HG02852 (cell line): ENCODE data around the gene ZNF816.
"Not testable (repeated sequence)": the region's sequence is repeated elsewhere in the genome, so short reads cannot be mapped to it uniquely, and the experiment has no call there.

Experiments used
- ATAC-seq: cut with Tn5 transposase; IDR thresholded peaks from one replicate; pipeline ENCODE4 v1.9.1; 2021; ENCODE audit warnings: mild to moderate bottlenecking, moderate library complexity; ENCODE audit not compliant: unreplicated experiment

ZNF816 gene

DNA sequence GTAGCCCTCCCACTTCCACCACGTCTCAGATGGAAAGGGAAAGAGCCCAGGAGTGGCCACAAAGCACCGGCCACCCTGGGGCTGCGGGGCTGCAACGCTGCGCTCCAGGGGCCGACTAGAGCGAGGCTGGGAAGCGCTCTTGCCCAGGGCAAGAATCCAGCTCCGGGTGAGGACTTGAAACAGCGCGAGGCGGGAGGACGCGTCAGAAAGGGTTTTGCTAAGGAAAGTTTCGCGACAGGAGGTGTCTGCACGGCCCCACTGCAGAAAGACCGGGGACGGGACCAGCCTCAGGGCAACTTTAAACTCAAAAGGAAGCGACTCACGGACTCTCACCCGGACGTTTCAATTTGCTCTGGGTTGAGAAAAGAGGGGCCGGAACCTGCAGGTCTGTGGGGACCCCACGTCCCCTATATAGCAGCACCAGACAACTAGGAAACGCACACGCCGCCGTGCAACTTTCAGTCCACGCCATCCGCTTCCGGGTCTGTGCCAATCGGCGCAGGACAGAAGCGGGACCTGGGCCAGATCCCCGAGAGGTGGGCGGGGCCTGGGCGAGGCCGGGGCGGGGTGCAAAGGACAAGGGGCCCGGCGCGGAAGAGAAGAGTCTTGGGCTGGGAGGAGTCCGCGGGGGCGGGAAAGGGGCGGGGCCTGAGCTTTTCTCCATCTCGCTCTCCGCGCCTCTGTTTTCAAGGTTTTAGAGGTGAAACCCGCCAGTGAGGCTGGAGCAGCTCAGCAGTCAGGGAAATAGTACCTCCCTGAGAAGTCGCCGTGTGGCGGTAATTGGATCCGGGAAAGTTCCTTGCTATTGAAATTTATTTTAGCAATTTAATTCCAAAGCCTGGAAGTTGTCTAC lies at the start of gene ZNF816:
Gene ZNF816 (minus strand): TSS at position 488 of the 853 bp plus-strand sequence. CDS start 6,792 bp downstream, outside the sequence.
- peak; percentile 96 for ATAC-seq

DNA sequence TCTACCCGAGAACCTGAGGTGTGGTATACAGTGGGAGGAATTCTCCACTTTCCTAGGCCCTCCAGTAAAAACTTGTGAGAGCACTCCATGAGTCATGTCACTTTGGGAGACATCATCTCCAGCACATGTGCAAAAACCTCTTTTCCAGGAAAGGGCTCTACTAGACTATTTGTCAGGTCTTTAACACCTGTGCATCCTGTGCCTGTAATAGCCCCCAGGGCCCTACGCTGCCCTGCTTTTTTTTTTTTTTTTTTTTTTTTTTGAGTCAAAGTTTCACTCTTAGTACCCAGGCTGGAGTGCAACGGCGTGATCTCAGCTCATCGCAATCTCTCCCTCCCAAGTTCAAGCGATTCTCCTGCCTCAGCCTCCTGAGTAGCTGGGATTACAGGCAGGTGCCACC lies 49.3 kb upstream of the ZNF816 start:
- no peak for ATAC-seq

DNA sequence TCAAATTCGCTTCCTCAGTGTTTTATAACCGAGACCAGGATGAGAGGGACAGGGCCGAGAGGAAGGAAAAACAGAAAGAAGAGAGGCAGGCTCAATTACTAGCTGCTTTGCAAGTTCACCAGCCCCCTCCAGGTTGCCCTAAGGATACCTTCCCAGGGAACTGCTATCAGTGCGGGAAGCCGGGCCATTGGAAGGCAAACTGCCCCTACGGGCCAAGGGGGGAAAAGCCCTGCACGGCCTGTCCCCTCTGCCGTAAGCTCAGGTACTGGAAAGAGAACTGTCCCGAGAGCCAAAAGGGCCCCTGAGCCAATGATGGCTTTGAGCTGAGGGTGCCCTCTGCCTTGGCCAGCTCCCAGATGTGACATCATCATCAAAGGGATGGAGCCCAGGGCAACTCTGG lies 47.8 kb upstream of the ZNF816 start:
- ATAC-seq: no peak

DNA sequence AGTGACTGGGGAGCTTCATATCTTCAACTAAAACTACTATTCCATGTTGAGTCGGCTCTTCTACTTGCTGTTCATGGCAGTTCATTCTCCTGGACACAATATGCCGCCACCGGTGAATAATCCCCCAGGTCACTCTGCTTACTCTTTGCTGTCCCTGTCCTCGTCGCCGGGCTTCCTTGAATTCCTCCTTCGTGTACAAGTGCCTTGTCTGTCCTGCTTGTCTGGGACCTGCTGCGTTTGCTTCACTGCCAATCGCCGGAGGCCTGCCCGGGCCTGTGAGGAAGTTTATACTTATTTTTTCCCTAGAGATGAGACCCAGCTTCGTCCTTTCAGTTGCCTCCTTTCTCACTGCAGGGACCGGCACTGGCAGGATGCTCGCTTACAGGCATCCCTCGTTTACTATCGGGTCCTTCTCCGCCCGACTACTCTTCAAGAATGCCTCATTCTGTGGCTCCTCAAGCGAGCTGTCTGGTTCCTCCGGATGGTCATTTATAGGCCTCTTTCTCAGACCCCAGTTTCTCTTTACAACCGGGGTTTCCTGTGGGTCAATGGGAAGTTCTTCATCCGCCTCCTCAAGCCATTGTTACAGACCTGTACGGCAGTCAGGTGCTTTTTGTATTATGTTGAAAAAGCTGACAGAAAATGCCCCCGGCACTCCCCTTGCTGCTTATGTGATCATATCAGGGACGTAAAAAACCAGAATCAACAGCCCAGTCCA lies 45.5 kb upstream of the ZNF816 start:
- no peak for ATAC-seq

DNA sequence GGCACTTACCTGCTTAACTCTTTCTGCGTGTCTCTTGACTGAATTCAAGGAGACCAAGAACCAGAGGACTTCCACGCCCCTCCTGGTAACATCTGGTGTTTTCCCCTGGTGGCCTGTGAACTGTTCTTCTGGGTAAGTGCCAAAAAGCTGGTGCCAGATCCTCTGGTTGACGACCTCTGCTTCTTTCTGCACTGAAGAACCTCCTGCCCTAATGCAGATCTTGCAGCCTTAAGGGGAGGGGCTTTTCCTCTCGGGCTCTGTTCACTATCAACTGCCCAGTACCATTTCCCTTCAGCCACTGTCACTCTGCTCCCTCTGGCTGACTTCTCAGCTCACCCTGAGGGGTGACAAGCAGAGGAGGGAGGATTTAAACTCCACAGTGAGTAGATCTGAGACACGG lies 44.9 kb upstream of the ZNF816 start:
- ATAC-seq: no peak

DNA sequence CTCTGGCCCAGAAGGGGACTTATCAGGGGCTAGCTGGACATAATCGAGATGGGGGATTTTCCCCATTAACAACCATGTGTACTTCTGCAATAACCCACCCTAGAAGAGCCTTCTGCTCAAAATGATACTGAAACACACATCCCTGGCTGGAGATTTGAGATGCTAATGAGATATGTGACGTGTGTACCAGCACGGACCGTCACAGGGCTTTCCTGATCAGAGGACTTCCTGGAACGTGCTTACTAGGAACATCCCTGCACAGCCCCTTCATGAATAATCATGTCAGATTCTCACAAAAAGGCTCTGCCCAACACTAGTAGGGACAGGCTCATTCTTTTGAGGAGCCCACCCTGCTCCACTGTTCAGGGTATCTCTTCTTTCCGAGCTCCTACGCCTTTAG lies 44.5 kb upstream of the ZNF816 start:
- no peak for ATAC-seq

DNA sequence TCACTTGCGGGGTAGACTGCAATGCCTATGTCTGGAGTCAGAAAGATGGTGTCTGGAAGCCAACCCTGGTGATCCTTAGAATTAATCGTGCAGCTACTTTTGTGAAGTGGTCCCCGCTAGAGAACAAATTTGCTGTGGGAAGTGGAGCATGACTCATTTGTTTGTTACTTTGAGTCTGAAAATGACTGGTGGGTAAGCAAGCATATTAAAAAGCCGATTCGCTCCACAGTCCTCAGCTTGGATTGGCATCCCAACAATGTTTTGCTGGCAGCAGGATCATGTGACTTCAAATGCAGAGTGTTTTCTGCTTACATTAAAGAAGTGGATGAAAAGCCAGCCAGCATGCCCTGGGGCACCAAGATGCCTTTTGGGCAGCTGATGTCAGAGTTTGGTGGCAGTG lies 41.6 kb upstream of the ZNF816 start:
- ATAC-seq: no peak

DNA sequence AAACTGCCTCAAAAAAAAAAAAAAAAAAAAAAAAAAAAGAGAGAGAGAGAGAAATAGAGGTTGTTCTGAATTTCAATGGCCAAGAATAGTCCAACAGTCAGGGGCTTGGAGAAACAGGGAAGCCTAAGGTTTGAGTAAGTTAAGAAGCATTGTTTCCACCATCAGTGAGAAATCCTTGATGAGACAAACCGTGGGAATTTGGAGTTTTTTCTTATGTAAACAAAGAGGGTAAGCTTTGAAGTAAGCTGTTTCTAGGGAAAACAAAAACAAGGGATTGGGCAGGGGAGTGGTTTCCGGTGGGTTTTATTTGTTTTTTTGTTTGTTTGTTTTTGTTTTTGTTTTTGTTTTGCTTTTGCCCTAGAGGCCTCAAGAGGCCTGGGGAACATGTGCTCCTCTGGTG lies 39.8 kb upstream of the ZNF816 start:
- ATAC-seq: no peak

DNA sequence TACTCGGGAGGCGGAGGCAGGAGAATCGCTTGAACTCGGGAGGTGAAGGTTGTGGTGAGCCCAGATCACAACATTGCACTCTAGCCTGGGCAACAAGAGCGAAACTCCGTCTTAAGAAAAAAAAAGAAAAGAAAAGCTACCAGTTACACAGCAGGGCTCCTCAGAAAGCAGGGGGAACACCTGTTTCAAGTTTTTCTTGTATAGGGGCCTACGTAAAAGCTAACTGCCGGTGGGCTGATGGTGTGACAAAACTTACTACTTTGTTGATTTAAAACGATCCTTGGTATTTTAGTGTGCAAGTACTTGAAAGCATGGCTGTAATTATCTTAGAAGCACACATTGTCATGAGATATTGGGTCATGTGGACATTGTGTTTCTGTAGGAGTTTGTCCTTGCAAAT lies 35.3 kb upstream of the ZNF816 start:
- no peak for ATAC-seq

DNA sequence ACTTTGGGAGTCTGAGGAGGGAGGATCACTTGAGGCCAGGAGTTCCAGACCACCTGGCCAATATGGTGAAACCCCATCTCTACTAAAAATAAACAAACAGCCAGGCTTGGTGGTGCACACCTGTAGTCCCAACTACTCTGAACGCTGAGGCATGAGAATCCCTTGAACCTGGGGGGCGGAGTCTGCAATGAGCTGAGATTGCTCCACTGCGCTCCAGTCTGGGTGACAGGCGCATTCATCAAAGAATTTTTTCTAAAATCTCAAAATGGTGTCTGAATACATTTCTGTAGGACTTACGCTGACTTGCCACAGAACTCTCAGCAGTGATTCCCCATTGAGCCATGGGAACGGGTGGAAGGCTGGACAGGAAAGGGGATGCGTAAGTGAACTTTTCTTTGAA lies 33.0 kb upstream of the ZNF816 start:
- no peak for ATAC-seq

DNA sequence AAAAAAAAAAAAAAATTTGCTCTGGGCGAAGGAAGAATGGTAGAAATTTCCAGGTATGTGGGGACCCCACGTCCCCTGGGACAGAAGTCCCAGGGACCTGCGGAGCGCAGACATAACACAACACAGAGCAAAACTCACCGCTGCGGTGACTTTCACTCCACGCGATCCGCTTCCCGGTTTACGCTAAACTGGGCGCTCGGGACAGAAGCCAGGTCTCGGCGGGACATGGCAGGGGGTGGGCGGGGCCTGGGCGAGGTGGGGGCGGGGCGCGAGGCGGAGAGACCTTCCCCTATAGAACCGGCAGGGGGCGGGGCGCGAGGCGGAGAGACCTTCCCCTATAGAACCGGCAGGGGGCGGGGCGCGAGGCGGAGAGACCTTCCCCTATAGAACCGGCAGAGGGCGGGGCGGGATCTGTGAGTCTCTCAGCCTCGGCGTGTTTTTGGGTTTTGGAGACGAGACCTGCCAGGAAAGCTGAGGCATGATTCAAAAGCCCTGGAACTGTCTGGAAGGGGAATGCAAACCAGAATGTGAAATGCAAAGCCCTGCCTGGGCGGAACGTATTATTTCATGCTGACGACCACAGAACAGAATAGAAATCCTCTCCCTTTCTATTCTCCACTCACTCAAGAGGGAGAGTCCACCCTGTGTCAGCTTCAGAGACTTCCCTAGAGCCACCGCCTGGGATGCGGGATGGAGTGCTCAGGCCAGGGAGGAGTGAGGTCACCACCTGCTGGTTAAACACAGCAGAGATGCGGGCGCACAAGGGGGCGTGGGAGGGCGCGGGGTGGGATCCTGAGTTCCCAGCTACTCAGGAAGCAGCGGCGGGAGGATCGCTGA lies 30.9 kb upstream of the ZNF816 start:
- no peak for ATAC-seq

DNA sequence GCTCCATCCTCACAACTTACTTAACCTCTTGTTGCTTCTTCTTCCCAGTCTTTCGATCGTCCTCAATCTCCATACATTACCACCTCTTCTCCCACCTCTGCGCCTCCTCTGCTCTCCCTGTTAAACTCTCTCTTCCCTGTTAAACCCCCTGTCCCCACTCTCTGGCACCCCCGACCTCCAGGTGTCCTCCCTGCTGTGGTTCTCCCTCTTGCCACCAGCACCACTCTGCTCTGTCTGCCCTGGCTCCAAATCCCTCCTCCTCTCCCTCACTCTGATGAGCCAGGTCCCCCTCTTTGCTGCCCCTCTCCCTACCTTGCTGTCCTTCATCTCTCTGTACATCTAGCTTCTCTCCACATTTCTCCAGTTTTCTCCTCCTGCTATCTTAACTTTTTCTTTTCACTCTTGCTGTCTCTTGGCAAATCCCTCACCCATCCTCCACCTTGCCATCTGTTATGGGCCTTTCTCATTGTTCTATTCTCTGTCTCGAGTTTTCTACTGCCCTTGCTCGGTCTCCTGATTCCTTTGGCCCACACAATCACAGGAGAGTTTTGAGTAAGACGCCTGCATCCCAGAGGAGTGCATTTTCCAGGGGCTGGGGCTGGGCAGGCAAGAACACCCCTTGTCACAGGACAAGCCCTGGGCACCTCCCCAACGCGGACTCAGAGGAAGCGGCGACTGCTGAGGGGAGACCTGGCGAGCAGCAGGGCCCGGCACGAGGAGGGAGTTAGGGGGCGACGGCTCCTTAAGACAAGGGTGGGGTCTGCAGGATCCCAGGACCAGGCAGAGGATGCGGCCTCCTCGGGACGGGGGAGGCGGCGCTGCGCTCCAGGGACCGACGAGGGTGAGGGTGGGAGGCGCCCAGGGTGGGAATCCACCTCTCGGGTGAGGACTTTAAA lies 29.7 kb upstream of the ZNF816 start:
- no peak for ATAC-seq

DNA sequence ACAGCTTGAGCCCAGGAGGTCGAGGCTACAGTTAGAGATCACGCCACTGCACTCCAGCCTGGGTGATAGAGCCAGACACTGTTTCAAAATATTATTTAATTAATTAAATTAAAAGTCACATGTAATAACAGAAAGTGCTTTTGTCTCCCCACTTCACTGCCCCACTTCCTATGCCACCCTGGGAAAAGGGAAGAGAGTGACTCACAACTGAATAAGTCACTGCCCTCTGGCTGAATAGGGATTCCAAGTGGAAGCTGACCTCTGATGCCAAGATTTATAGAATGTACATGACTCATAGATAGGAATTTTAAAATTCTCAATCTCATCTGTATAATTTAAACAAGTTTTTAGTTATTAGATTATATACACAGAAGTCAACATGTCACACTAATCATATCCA lies 28.8 kb upstream of the ZNF816 start:
- no peak for ATAC-seq

DNA sequence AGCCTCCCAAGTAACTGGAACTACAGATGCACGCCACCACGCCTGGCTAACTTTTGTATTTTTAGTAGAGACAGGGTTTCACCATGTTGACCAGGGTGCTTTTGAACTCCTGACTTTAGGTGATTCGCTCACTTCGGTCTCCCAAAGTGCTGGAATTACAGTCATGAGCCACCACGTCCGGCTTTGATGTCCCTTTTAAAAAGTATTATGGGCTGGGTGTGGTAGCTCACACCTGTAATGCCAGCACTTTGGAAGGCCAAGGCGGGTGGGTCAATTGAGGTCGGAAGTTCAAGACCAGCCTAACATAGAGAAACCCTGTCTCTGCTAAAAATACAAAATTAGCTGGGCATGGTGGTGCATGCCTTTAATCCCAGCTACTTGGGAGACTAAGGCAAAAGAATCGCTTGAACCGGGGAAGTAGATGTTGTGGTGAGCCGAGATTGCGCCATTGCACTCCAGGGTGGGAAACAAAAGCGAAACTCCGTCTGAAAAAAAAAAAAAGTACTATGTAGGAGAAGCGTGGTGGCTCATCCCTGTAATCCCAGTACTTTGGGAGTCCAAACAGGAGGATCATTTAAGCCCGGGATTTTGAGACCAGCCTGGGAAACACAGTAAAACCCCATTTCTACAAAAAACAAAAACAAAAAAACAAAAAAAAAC lies 28.2 kb upstream of the ZNF816 start:
- ATAC-seq: no peak

DNA sequence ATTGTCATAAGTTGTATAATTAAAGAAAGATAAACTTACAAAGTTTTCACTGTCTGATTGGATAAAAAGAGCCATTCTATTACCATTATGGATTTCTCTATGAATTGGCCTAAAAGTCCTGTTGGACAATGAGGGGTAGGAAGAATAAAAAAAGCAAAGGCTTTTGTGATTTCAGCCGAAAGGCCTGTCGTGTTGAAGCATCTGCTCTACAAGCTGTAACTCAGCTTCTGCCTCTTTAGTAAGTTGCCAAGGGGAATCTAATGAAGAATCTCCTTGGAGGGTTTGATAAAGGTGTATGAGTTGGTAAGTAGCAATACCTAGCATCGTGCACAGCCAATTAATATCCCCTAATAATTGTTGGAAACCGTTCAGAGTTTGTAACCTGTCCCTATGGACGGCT lies 25.8 kb upstream of the ZNF816 start:
- no peak for ATAC-seq

DNA sequence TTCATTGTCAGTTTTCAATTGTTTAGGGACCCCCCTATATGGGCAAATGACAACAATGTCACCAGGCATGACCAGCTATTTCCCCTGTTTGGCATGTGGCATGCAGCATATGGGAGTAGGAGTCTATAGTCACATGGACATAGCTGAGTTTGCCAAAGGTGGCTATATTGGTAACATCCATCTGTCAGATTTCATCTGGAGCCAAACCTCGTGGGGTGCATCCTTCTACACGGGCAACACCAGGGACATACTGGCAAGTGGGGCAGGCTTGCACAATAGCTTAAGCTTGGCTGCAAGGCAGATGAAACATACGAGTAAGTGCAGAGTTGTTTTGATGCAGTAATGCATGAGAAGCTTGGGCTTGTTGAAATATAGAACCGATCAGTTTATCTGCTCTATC lies 24.5 kb upstream of the ZNF816 start:
- ATAC-seq: no peak

DNA sequence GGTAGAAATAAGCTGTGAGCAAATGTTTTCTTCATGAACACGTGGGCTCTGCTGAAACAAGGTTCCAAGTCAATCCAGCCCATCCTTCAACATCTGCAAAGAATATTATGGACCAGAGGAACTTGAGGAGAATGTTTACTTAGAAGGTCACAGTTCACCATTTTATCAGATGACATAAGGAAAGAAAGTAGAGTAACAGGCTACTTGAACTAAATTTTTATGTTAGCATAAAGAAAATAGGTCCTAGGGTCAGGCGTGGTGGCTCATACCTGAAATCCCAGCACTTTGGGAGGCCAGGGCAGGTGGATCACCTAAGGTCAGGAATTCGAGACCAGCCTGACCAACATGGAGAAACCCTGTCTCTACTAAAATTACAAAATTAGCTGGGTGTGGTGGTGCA lies 20.5 kb upstream of the ZNF816 start:
- not testable (repeated sequence) for ATAC-seq

DNA sequence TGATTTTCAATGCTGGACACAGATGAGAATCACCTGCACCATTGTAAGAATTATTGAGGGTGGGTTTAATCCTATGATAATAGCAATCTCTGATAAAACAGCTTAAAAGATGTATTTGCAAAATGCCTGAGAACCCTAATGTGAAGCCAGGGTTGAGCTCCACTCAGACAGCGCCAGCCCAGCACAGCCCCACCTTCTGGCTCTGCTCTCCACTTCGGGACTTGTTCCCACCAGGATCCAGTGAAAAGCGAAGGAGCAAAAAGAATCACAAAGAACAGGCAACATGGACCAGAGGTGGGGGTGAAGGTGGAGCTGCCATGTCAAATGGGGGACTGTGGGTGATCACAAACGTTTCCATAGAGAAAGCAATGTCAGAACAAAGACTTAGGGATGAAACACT lies 18.6 kb upstream of the ZNF816 start:
- ATAC-seq: no peak

DNA sequence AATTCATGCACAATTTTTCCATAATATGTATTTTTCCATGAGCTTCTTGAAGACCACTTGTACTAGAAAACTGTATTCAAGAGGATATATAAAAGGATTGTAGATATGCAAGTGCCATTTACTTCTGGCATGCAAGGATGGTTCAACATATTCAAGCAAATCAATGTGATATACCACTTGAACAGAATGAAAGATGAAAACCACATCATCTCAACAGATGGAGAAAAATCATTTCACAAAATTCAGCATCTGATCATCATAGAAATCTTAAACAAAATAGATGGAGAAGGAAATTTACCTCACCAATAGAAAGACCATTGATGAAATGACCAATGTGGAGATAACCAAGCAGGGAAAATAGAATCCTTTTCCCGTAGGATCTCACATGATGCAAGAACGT lies 5.1 kb upstream of the ZNF816 start:
- ATAC-seq: no peak

DNA sequence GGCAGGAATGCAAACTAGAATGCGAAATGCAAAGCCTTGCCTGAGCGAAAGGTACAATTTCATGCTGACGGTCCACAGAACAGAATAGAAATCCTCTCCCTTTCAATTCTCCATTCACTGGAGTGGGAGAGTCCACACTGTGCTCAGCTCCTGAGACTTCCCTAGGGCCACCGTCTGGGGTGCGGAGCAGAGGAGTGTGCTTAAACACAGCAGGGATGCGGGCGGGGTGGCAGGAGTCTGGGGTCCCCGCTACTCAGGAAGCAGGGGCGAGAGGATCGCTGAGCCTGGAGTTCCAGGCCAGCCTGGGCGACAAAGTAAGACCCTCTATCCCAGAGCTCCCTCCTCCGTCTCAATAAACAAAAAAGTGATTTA lies 552 bp upstream of the ZNF816 start:
- no peak for ATAC-seq
